Uterus (tissue), 4 donors: ENCODE results near the gene TSPAN4. TPM values are rescaled to one million over a fixed set of nuclear protein-coding genes. Genes with fewer than 3 reads are reported as not detected.

Experiments used
- DNase-seq, 2 donors: peaks; one replicate each; pipeline ENCODE4 v3.0.0-alpha.2; 2019 to 2020
- H3K27ac ChIP-seq, 2 donors: fragments of 200-600 bp; sonication (generic); 1 replicate in 1 of 2; 2 replicates in 1 of 2; pipeline ENCODE4 v1.5.1; 2016 to 2018
- H3K27me3 ChIP-seq, 2 donors: fragments of 200-600 bp; sonication (generic); one replicate each; pipeline ENCODE4 v1.5.1; 2018 to 2019; ENCODE audit warnings: control low read depth in 1 of 2
- H3K36me3 ChIP-seq, 2 donors: fragments of 200-600 bp; sonication (generic); one replicate each; pipeline ENCODE4 v1.5.1; 2019; ENCODE audit warnings: control low read depth in 1 of 2
- H3K4me1 ChIP-seq, 2 donors: fragments of 200-600 bp; sonication (generic); one replicate each; pipeline ENCODE4 v1.5.1; 2018 to 2019; ENCODE audit warnings: control low read depth in 1 of 2
- H3K4me3 ChIP-seq, 2 donors: fragments of 200-600 bp; sonication (generic); 1 replicate in 1 of 2; 2 replicates in 1 of 2; pipeline ENCODE4 v1.5.1; 2018 to 2019; ENCODE audit warnings: mild to moderate bottlenecking in 1 of 2
- H3K9me3 ChIP-seq, 2 donors: fragments of 200-600 bp; sonication (generic); one replicate each; pipeline ENCODE4 v1.5.1; 2019; ENCODE audit warnings: control low read depth in 1 of 2
- POLR2A ChIP-seq, 2 donors: fragments of 450-650 bp; IDR thresholded peaks; one replicate each; pipeline ENCODE4 v1.6.1; 2016; ENCODE audit warnings: antibody characterized with exemption in 2 of 2, mild to moderate bottlenecking in 1 of 2, moderate library complexity in 1 of 2
- intact Hi-C: fragments of 100-400 bp; cut with DNase I; formaldehyde crosslinking; loops from one replicate; pipeline ENCODE4 v1.15.1; 2023; ENCODE audit warnings: low total_unique reads
- total RNA-seq, 4 donors: library from RNA; depleted of rRNA in 3 of 4; stranded (reverse); fragments of >200 nt in 3 of 4; gene quantifications; one replicate each; pipeline versions ENCODE4 v1.1.0 to v1.2.4, GENCODE V29; 2014 to 2023
- TF ChIP-seq, protein P1 (sequence below), 4 experiments: fragments of 200-600 bp in 2 of 4; fragments of 450-650 bp in 2 of 4; sonication (generic) in 2 of 4; IDR thresholded peaks; one replicate each; pipeline ENCODE4 v1.5.1; 2016 to 2019; ENCODE audit warnings: antibody characterized with exemption in 4 of 4, mild to moderate bottlenecking in 2 of 4, moderate library complexity in 1 of 4
- donor health status: DM: yes; HTN: yes; CAD: no.

Gene TSPAN4
- total RNA-seq, 4 donors from 2014 or later = 68.4 to 119 (median 105) TPM

GRCh38 chr11:910044-910588 lies 67.5 kb downstream of the TSPAN4 start:
- DNase-seq = no peak
- Histone ChIP-seq H3K9me3 (no peaks in the 10 kb centered on the region), H3K4me3 (peak overlapping the region; percentile 63 to 85), H3K27me3 (no peaks in the 10 kb centered on the region), H3K4me1 (peaks cover 0 to 5% of the 10 kb centered on the region in 2 donors), H3K27ac (peak overlapping the region; percentile 83 to 90), H3K36me3 (no peaks in the 10 kb centered on the region)
- intact Hi-C loops = no loop called here
- TF ChIP-seq POLR2A (IDR thresholded peaks at IDR 0.05) = no peak
- TF ChIP-seq, protein P1, sequence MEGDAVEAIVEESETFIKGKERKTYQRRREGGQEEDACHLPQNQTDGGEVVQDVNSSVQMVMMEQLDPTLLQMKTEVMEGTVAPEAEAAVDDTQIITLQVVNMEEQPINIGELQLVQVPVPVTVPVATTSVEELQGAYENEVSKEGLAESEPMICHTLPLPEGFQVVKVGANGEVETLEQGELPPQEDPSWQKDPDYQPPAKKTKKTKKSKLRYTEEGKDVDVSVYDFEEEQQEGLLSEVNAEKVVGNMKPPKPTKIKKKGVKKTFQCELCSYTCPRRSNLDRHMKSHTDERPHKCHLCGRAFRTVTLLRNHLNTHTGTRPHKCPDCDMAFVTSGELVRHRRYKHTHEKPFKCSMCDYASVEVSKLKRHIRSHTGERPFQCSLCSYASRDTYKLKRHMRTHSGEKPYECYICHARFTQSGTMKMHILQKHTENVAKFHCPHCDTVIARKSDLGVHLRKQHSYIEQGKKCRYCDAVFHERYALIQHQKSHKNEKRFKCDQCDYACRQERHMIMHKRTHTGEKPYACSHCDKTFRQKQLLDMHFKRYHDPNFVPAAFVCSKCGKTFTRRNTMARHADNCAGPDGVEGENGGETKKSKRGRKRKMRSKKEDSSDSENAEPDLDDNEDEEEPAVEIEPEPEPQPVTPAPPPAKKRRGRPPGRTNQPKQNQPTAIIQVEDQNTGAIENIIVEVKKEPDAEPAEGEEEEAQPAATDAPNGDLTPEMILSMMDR (IDR thresholded peaks at IDR 0.05) = no peak

- Histone ChIP-seq H3K27ac (peak within 1 kb of the TSS; percentile 83 to 90), H3K9me3 (no peaks in the 10 kb centered on the region), H3K27me3 (no peaks in the 10 kb centered on the region), H3K4me1 (peaks cover 0 to 5% of the 10 kb centered on the region in 2 donors), H3K36me3 (no peaks in the 10 kb centered on the region), H3K4me3 (peak within 1 kb of the TSS; percentile 63 to 85)
- no peak for TF ChIP-seq POLR2A (IDR thresholded peaks at IDR 0.05)
- TF ChIP-seq, protein P1 (IDR thresholded peaks at IDR 0.05) = peak in 1 of 4 experiments; percentile 26
- intact Hi-C loops = no loop called here
- peak; percentile 75 to 91 for DNase-seq
Measured at GRCh38 chr11:910589-911030, 68.0 kb downstream of the TSPAN4 start, which contains the start of gene CHID1. TSS of gene CHID1 (minus strand) at chr11:910810. CDS start at chr11:904816, 5,994 bp downstream.

GRCh38 chr11:911031-911889 lies 68.6 kb downstream of the TSPAN4 start:
- peak; percentile 41 to 58 for DNase-seq
- H3K27ac ChIP-seq = peak overlapping the region; percentile 83 to 90
- H3K9me3 ChIP-seq = no peaks in the 10 kb centered on the region
- TF ChIP-seq, protein P1 (IDR thresholded peaks at IDR 0.05) = peak in 1 of 4 experiments; percentile 24
- TF ChIP-seq POLR2A (IDR thresholded peaks at IDR 0.05) = peak in 1 of 2 donors; percentile 2
- H3K36me3 ChIP-seq = no peaks in the 10 kb centered on the region
- peak overlapping the region; percentile 63 to 85 for H3K4me3 ChIP-seq
- H3K4me1 ChIP-seq = peaks cover 0 to 5% of the 10 kb centered on the region in 2 donors
- H3K27me3 ChIP-seq = no peaks in the 10 kb centered on the region
- intact Hi-C loops = no loop called here

DNA sequence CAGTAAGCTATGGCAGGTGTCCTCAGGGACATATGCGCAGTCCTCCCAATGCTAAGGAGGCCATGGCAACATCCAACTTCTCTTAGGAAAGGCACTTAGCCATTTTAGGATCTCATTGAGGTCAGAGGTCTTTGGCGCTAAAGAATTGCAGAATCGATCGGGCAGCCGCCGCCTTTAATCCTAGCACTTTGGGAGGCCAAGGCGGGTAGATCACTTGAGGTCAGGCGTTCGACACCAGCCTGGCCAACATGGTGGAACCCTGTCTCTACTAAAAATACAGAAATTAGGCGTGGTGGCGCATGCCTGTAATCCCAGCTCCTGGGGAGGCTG lies 69.2 kb downstream of the TSPAN4 start:
- Histone ChIP-seq H3K9me3 (no peaks in the 10 kb centered on the region), H3K36me3 (no peaks in the 10 kb centered on the region), H3K27ac (peak overlapping the region in 1 of 2 donors; percentile 83), H3K4me1 (peaks cover 0 to 5% of the 10 kb centered on the region in 2 donors), H3K4me3 (no peak overlapping the region), H3K27me3 (no peaks in the 10 kb centered on the region)
- intact Hi-C loops = no loop called here
- TF ChIP-seq, protein P1 (IDR thresholded peaks at IDR 0.05) = no peak
- no peak for TF ChIP-seq POLR2A (IDR thresholded peaks at IDR 0.05)
- DNase-seq = no peak

GRCh38 chr11:912266-912665 lies 69.6 kb downstream of the TSPAN4 start:
- Histone ChIP-seq H3K4me3 (no peak overlapping the region), H3K4me1 (peaks cover 0 to 5% of the 10 kb centered on the region in 2 donors), H3K27ac (no peak overlapping the region), H3K9me3 (no peaks in the 10 kb centered on the region), H3K27me3 (no peaks in the 10 kb centered on the region), H3K36me3 (no peaks in the 10 kb centered on the region)
- intact Hi-C loops = no loop called here
- no peak for TF ChIP-seq POLR2A (IDR thresholded peaks at IDR 0.05)
- TF ChIP-seq, protein P1 (IDR thresholded peaks at IDR 0.05) = no peak
- DNase-seq = no peak
